ENCODE measurements around the gene SPOCD1.

SPOCD1 gene

GRCh38 chr1:31754397-31754796 is 61.4 kb downstream of the SPOCD1 start:
- DNase-seq = no peak

GRCh38 chr1:31753707-31754349 is 62.0 kb downstream of the SPOCD1 start:
- DNase-seq = no peak

GRCh38 chr1:31752952-31753475 is 62.8 kb downstream of the SPOCD1 start:
- DNase-seq = no peak

- DNase-seq = no peak
These were observed 63.6 kb downstream of the SPOCD1 start for GRCh38 chr1:31752258-31752657.

DNA sequence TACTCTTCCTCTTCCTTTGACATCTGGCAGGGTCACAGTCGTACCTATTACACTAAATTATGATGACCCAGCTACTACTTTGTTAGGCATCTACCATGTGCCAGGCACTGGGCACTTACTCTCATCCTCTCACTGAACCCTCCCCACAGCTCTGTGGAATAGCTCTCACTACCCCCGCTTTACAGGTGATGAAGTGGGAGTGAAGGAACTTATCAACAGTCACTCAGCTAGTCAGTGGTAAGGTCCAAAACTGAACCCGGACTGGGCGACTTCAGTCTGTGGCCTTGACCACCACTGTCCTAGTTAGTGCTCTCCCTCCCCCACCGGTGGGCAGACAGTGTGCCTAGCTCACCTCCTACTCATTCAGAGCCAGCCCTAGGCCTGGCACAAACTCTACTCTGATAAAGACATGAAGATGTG is 64.0 kb downstream of the SPOCD1 start:
- DNase-seq = no peak

- peak; percentile 18 for DNase-seq
These were observed 64.8 kb downstream of the SPOCD1 start for GRCh38 chr1:31750858-31751510.

DNA sequence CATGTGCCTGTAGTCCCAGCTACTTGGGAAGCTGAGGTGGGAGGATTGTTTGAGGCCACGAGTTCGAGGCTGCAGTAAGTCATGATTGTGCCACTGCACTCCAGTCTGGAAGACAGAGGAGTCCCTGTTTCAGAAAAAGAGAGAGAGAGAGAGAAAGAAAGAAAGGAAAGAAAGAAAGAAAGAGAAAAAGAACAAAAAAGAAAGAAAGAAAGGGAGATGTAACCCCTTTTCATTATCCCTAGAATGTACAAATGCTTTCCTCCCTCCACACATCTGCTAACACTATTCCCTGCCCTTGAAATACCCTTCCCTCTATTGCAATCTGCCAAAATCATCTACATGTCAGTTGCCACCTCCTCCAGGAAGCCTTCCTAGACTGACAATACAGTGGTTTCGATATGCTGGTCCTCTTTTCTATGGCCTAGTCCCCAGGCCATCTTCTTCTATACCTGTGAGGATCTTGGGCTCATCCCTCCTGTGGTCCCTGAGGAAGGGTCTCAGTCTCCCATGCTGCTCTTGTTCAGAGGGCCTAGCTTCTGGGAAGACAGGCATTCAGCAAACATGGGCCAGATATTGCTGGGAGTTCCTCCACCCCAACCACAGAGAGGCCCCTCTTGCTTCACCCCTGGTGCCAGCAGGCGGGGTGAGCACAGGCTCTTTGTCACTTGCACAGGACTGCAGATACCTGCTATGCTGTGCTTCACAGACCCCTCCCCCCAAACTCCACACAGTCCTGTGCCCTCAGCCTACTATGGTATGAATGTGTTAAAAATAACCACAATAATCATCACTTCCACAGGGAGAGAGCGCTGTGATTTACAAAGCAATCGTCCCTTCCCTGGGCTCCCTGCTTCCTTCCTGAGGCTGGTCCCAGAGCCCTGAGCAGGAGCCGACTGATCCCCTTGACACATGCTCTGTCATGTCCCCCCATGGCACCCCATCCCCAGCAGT is 65.8 kb downstream of the SPOCD1 start:
- no peak for DNase-seq

GRCh38 chr1:31748365-31748764 is 67.5 kb downstream of the SPOCD1 start:
- DNase-seq = no peak

- DNase-seq = no peak
These were observed 68.5 kb downstream of the SPOCD1 start for GRCh38 chr1:31747304-31747703.

- no peak for DNase-seq
These were observed 69.1 kb downstream of the SPOCD1 start for GRCh38 chr1:31746687-31747086.

DNA sequence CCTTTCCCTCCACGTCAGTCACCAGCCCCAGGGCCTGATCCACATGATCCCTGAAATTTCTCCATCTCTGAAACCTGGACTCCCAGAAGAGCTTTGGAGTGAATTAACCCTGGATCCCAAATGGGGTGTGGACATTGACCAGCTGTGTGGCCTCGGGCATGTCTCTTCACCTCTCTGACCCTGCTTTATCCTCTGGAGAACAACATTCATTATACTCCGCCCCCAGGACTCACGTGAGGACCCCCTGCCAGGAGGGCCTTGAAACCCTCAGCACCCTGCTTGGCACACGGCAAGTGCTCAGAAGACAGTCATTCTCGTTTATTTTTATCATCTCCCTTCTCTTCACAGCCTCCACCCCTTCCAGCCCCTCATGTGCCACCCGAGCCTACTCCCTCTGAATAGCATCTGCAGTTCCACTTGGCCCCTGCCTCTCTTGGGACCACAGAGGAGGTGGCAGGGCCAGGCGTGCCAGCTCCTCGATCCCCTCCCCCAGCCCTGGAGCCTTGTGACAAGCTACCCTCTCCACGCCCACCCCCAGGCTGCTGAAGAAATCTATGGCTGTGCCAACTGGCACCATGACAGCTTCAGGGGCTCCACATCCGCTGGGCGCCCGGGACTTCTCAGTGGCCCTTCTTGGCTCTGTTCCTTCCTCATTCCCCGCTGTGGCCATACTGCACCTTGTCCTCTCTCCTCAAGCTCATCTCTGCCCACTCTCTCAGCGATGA is 69.7 kb downstream of the SPOCD1 start:
- no peak for DNase-seq

DNA sequence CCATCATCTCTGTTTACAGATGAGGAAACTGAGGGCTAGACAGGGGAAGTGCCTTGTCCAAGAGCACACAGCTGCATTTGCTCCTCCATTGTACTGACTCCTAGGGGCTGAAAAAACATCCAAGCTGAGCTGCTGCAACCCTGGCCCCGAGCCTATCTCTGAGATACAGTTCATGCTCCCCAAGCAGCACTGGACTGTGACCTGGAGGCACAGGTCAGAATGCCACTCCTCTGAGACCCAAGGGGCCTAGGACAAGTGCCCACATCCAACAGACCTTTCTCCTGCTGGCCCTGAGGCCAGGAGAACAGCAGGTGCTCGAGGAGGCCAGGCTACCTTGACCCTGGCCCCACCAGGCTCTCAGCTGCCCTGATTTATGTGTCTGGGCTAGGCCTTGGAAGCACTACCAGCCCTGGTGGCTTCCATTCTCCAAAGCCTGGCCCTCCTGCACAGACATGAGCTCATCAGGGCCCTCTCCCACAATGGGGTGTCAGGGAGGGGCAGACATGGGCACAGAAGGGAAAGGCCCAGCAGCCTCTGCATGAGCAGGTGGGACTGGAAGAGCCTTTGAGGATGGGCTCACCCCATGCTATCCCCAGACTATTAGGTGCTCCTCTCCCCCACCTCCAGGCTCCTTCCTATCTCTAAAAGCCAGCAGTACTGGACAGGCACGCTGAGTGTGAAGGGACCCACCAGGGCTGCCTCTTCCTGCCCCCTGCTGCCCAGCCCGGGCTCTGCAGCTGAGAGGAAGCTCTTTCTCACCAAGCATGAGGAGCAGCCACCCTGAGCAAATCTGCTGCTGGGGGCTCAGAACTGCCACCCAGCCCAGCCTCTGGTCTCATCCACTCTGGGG is 70.5 kb downstream of the SPOCD1 start:
- peak; percentile 63 for DNase-seq

DNA sequence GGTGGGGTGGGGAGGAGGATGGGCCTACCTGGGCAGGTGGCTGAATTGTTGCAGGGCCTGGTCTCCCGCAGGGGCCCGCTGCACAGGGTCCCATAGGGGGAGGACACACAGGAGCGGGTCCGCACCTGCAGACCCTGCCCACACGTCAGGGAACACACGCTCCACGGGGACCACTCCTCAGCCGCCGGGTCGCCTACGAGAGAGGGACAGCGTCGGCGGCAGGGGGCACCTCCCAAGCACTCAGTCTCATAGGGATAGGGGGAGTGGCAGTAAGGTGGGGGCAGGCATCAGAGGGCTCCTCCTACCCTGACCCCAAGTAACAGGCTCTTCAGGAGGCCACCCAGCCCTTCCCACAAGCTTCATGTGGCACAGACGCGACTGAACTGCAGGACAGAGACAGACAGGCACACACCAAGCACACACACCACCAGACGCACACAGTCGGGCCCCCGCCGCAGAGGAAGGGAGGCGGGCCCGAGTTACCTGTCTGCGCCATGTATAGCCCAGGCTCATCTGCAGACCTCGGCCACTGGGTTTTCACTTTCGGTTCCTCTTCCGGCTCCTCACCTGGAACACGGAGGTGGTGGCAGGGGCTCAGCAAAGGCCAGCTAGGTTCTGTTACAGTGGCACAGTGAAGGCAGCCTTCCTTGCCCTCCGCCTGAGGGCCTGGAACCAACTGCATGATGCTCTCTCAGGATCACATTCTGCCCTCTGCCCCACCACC is 71.5 kb downstream of the SPOCD1 start:
- no peak for DNase-seq

GRCh38 chr1:31742462-31743212 is 73.2 kb downstream of the SPOCD1 start:
- DNase-seq = no peak
